NCI-H748 treated with DMSO at 0.1 percent for 48 hours (cell line): Measurements from ENCODE around the gene MRPL55.

ENCODE experiments used
- DNase-seq: peaks from one replicate; lab custom pipeline; 2025; lab: John Stamatoyannopoulos, UW

MRPL55 gene

GRCh38 chr1:228068359-228068758 is 40.7 kb downstream of the MRPL55 start:
- DNase-seq: no peak

GRCh38 chr1:228066891-228067654 is 42.0 kb downstream of the MRPL55 start:
- no peak for DNase-seq

- DNase-seq: no peak
Measured at GRCh38 chr1:228066416-228066815, 42.7 kb downstream of the MRPL55 start.

- DNase-seq: no peak
Measured at GRCh38 chr1:228065543-228066347, 43.4 kb downstream of the MRPL55 start.

- DNase-seq: no peak
Measured at GRCh38 chr1:228064741-228065542, 44.2 kb downstream of the MRPL55 start.

GRCh38 chr1:228064296-228064695 is 44.8 kb downstream of the MRPL55 start:
- DNase-seq: no peak

- DNase-seq: no peak
Measured at GRCh38 chr1:228063251-228064191, 45.6 kb downstream of the MRPL55 start.

GRCh38 chr1:228062812-228063211 is 46.3 kb downstream of the MRPL55 start:
- DNase-seq: no peak

GRCh38 chr1:228062085-228062791 is 46.9 kb downstream of the MRPL55 start:
- DNase-seq: no peak

- DNase-seq: no peak
Measured at GRCh38 chr1:228061411-228062084, 47.6 kb downstream of the MRPL55 start.

- DNase-seq: no peak
Measured at GRCh38 chr1:228060458-228061190, 48.5 kb downstream of the MRPL55 start.

- DNase-seq: peak; percentile 90
Measured at GRCh38 chr1:228059634-228060457, 49.3 kb downstream of the MRPL55 start.

GRCh38 chr1:228058949-228059633 is 50.0 kb downstream of the MRPL55 start:
- no peak for DNase-seq

- DNase-seq: no peak
Measured at GRCh38 chr1:228058172-228058948, 50.7 kb downstream of the MRPL55 start.
